SHP77 (cell line): ENCODE measurements around the gene ARHGAP44.
A peak's percentile ranks its signal among the peaks of the same experiment; 100 is the strongest.
"Not testable (repeated sequence)": the region's sequence is repeated elsewhere in the genome, so short reads cannot be mapped to it uniquely, and the experiment has no call there.

ENCODE experiments used
- DNase-seq, 2 experiments: peaks; one replicate each; lab custom pipeline; 2025; lab: John Stamatoyannopoulos, UW

ARHGAP44 gene

GRCh38 chr17:12821376-12821940, 32.2 kb downstream of the ARHGAP44 start:
- no peak for DNase-seq

GRCh38 chr17:12826431-12826830, 37.1 kb downstream of the ARHGAP44 start:
- no peak for DNase-seq

GRCh38 chr17:12830777-12831247, 41.5 kb downstream of the ARHGAP44 start:
- no peak for DNase-seq

GRCh38 chr17:12831839-12832238, 42.5 kb downstream of the ARHGAP44 start:
- DNase-seq: no peak

GRCh38 chr17:12839042-12839441, 49.7 kb downstream of the ARHGAP44 start:
- DNase-seq: no peak

- DNase-seq: peak in 1 of 2 experiments; percentile 2
These were observed 53.6 kb downstream of the ARHGAP44 start for GRCh38 chr17:12842936-12843335.

- DNase-seq: no peak
These were observed 61.7 kb downstream of the ARHGAP44 start for GRCh38 chr17:12850996-12851395.

GRCh38 chr17:12851901-12852435, 62.7 kb downstream of the ARHGAP44 start:
- no peak for DNase-seq

- no peak for DNase-seq
These were observed 64.6 kb downstream of the ARHGAP44 start for GRCh38 chr17:12853921-12854320.

GRCh38 chr17:12856416-12856815, 67.1 kb downstream of the ARHGAP44 start:
- no peak for DNase-seq

GRCh38 chr17:12857592-12857991, 68.3 kb downstream of the ARHGAP44 start:
- no peak for DNase-seq

GRCh38 chr17:12859520-12859919, 70.2 kb downstream of the ARHGAP44 start:
- DNase-seq: no peak

- no peak for DNase-seq
These were observed 76.5 kb downstream of the ARHGAP44 start for GRCh38 chr17:12865769-12866168.

- no peak for DNase-seq
These were observed 76.9 kb downstream of the ARHGAP44 start for GRCh38 chr17:12866244-12866643.

- DNase-seq: no peak
These were observed 78.4 kb downstream of the ARHGAP44 start for GRCh38 chr17:12867726-12868125.

GRCh38 chr17:12873415-12874125, 84.3 kb downstream of the ARHGAP44 start:
- DNase-seq: not testable (repeated sequence)

- no peak for DNase-seq
These were observed 88.8 kb downstream of the ARHGAP44 start for GRCh38 chr17:12877953-12878669.

- DNase-seq: not testable (repeated sequence)
These were observed 89.8 kb downstream of the ARHGAP44 start for GRCh38 chr17:12879096-12879495.

GRCh38 chr17:12883472-12883871, 94.2 kb downstream of the ARHGAP44 start:
- no peak for DNase-seq

GRCh38 chr17:12887088-12887487, 97.8 kb downstream of the ARHGAP44 start:
- DNase-seq: no peak

- no peak for DNase-seq
These were observed 107.0 kb downstream of the ARHGAP44 start for GRCh38 chr17:12896180-12896785.

GRCh38 chr17:12898110-12898509, 108.8 kb downstream of the ARHGAP44 start:
- DNase-seq: no peak
